ENCODE measurements around the gene LINGO1.

Gene LINGO1

GRCh38 chr15:77656294-77656693 lies 23.6 kb upstream of the LINGO1 start:
- TF ChIP-seq CTCF (IDR thresholded peaks at IDR 0.05; ENCODE audit: low read depth, low read length), result no peak
- no peak overlapping the region for H3K4me3 ChIP-seq (ENCODE audit: low read depth, low read length)

GRCh38 chr15:77654975-77655374 lies 22.3 kb upstream of the LINGO1 start:
- no peak overlapping the region for H3K4me3 ChIP-seq (ENCODE audit: low read depth, low read length)
- TF ChIP-seq CTCF (IDR thresholded peaks at IDR 0.05; ENCODE audit: low read depth, low read length), result no peak

- no peak for TF ChIP-seq CTCF (IDR thresholded peaks at IDR 0.05; ENCODE audit: low read depth, low read length)
Measured at GRCh38 chr15:77653832-77654480, 21.2 kb upstream of the LINGO1 start.

GRCh38 chr15:77650265-77650664 lies 17.6 kb upstream of the LINGO1 start:
- no peak for TF ChIP-seq CTCF (IDR thresholded peaks at IDR 0.05; ENCODE audit: low read depth, low read length)
- no peak overlapping the region for H3K4me3 ChIP-seq (ENCODE audit: low read depth, low read length)

More at GRCh38 chr15:77653832-77654480, 21.2 kb upstream of the LINGO1 start:
- H3K4me3 ChIP-seq (ENCODE audit: low read depth, low read length), result no peak overlapping the region

- no peak overlapping the region for H3K4me3 ChIP-seq (ENCODE audit: low read depth, low read length)
- no peak for TF ChIP-seq CTCF (IDR thresholded peaks at IDR 0.05; ENCODE audit: low read depth, low read length)
Measured at GRCh38 chr15:77649610-77650009, 16.9 kb upstream of the LINGO1 start.

- TF ChIP-seq CTCF (IDR thresholded peaks at IDR 0.05; ENCODE audit: low read depth, low read length), result no peak
- H3K4me3 ChIP-seq (ENCODE audit: low read depth, low read length), result no peak overlapping the region
Measured at GRCh38 chr15:77649017-77649416, 16.3 kb upstream of the LINGO1 start.

- no peak for TF ChIP-seq CTCF (IDR thresholded peaks at IDR 0.05; ENCODE audit: low read depth, low read length)
Measured at GRCh38 chr15:77647961-77648360, 15.2 kb upstream of the LINGO1 start.

More at GRCh38 chr15:77647961-77648360, 15.2 kb upstream of the LINGO1 start:
- no peak overlapping the region for H3K4me3 ChIP-seq (ENCODE audit: low read depth, low read length)
